DND-41 (cell line): ENCODE measurements around the gene SLC22A14.

ENCODE experiments used
- EZH2 ChIP-seq: IDR thresholded peaks from 3 replicates; pipeline ENCODE4 v1.6.1; 2012; ENCODE audit warnings: borderline replicate concordance, low read depth, mild to moderate bottlenecking, moderate library complexity, low read length, inconsistent platforms; ENCODE audit not compliant: severe bottlenecking
- TF ChIP-seq, protein P1 (sequence below): IDR thresholded peaks from 2 replicates; pipeline ENCODE4 v1.5.1; 2012; ENCODE audit warnings: borderline replicate concordance, low read length, moderate library complexity, mild to moderate bottlenecking; ENCODE audit not compliant: poor library complexity, severe bottlenecking; ENCODE audit errors: extremely low read depth

- TF ChIP-seq, protein P1, sequence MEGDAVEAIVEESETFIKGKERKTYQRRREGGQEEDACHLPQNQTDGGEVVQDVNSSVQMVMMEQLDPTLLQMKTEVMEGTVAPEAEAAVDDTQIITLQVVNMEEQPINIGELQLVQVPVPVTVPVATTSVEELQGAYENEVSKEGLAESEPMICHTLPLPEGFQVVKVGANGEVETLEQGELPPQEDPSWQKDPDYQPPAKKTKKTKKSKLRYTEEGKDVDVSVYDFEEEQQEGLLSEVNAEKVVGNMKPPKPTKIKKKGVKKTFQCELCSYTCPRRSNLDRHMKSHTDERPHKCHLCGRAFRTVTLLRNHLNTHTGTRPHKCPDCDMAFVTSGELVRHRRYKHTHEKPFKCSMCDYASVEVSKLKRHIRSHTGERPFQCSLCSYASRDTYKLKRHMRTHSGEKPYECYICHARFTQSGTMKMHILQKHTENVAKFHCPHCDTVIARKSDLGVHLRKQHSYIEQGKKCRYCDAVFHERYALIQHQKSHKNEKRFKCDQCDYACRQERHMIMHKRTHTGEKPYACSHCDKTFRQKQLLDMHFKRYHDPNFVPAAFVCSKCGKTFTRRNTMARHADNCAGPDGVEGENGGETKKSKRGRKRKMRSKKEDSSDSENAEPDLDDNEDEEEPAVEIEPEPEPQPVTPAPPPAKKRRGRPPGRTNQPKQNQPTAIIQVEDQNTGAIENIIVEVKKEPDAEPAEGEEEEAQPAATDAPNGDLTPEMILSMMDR = no peak
- TF ChIP-seq EZH2 = no peak
Observed at GRCh38 chr3:38331257-38332022, 49.3 kb downstream of the SLC22A14 start.
